Kidney (tissue), 14 donors: ENCODE results near the gene MYH9. TPM values are rescaled to one million over a fixed set of nuclear protein-coding genes. Genes with fewer than 3 reads are reported as not detected.

ENCODE experiments used
- DNase-seq, 5 donors: peaks; one replicate each; pipeline ENCODE4 v3.0.0-alpha.2; 2013 to 2020
- FAIRE-seq: peaks from 2 replicates; lab custom pipeline; 2012; peaks lifted over from hg19 to GRCh38; lab: Jason Lieb, UNC
- H3K27ac ChIP-seq, 2 donors: one replicate each; pipeline ENCODE4 v1.7.0; 2013; ENCODE audit warnings: low read depth in 2 of 2, low read length in 2 of 2, inconsistent platforms in 1 of 2
- H3K27me3 ChIP-seq: one replicate; pipeline ENCODE4 v1.7.1; 2013; ENCODE audit warnings: low read length, inconsistent platforms; ENCODE audit not compliant: control insufficient read depth, insufficient read depth
- H3K36me3 ChIP-seq, 3 donors: one replicate each; pipeline versions ENCODE4 v1.7.0 to v1.7.1; 2013; ENCODE audit warnings: low read length in 3 of 3, control low read depth in 1 of 3, inconsistent platforms in 1 of 3; ENCODE audit not compliant: insufficient read depth in 3 of 3, control insufficient read depth in 2 of 3
- H3K4me1 ChIP-seq, 3 donors: one replicate each; pipeline versions ENCODE4 v1.7.0 to v1.7.1; 2013; ENCODE audit warnings: low read length in 3 of 3, inconsistent platforms in 1 of 3, low read depth in 1 of 3; ENCODE audit not compliant: control insufficient read depth in 2 of 3, insufficient read depth in 2 of 3
- H3K4me3 ChIP-seq, 3 donors: one replicate each; pipeline versions ENCODE4 v1.7.0 to v1.8.1; 2013; ENCODE audit warnings: low read length in 3 of 3, control low read depth in 1 of 3, inconsistent platforms in 1 of 3
- H3K9ac ChIP-seq, 3 donors: one replicate each; pipeline versions ENCODE4 v1.7.0 to v1.7.1; 2013; ENCODE audit warnings: low read length in 3 of 3, control low read depth in 1 of 3, inconsistent platforms in 1 of 3
- H3K9me3 ChIP-seq, 3 donors: one replicate each; pipeline versions ENCODE4 v1.7.0 to v1.7.1; 2013; ENCODE audit warnings: low read length in 3 of 3, control low read depth in 1 of 3, inconsistent platforms in 1 of 3; ENCODE audit not compliant: control insufficient read depth in 2 of 3, insufficient read depth in 1 of 3
- CTCF ChIP-seq: IDR thresholded peaks from 3 replicates; pipeline ENCODE4 v1.5.1; 2012; ENCODE audit warnings: mild to moderate bottlenecking, moderate library complexity, borderline replicate concordance; ENCODE audit not compliant: insufficient read depth; ENCODE audit errors: extremely low read depth
- intact Hi-C: fragments of 100-400 bp; cut with DNase I; formaldehyde crosslinking; loops from one replicate; pipeline ENCODE4 v1.11.1; 2022
- polyA plus RNA-seq: library from polyadenylated mRNA; stranded (reverse); fragments of 350-450 nt; fragmentation: Illumina TruSeq; extraction: RNeasy Lipid Tissue Mini Kit (QIAGEN cat#74804); gene quantifications from one replicate; pipeline ENCODE4 v1.2.3, GENCODE V29; 2014; ENCODE audit warnings: low read depth, low replicate concordance; ENCODE audit not compliant: insufficient read depth
- total RNA-seq: library from RNA; stranded (reverse); fragmentation: NEBNext Ultra II Directional; extraction: Animal tissue kit (Norgen Biotek cat#: 25700); gene quantifications from one replicate; pipeline ENCODE4 v1.2.1, GENCODE V29; 2021
- donor health status: control.
- donor health status: control.
- donor health status: control.
- donor health status: control.
- donor health status: control.
- donor health status: DM: yes; HTN: yes; CAD: no.
- donor health status: Normal renal cell carcinoma (clear cell type).

Gene MYH9
- total and polyA plus RNA-seq, 2 donors from 2014 or later, result 85.2 to 655 TPM

GRCh38 chr22:36316419-36316818 lies 71.3 kb downstream of the MYH9 start:
- Histone ChIP-seq H3K27me3 (no peaks in the 10 kb centered on the region), H3K9me3 (no peaks in the 10 kb centered on the region), H3K9ac (no peak overlapping the region), H3K4me1 (no peaks in the 10 kb centered on the region), H3K27ac (no peak overlapping the region), H3K4me3 (no peak overlapping the region), H3K36me3 (peaks cover 11 to 84% (median 55%) of the 10 kb centered on the region in 3 donors)
- FAIRE-seq, result no peak
- DNase-seq, result no peak
- no peak for TF ChIP-seq CTCF
- intact Hi-C loops, result no loop called here

GRCh38 chr22:36315325-36315724 lies 72.4 kb downstream of the MYH9 start:
- Histone ChIP-seq H3K9me3 (no peaks in the 10 kb centered on the region), H3K27ac (no peak overlapping the region), H3K4me1 (no peaks in the 10 kb centered on the region), H3K36me3 (peaks cover 11 to 84% (median 57%) of the 10 kb centered on the region in 3 donors), H3K4me3 (no peak overlapping the region), H3K9ac (no peak overlapping the region), H3K27me3 (no peaks in the 10 kb centered on the region)
- DNase-seq (no peak), FAIRE-seq (no peak)
- intact Hi-C loops, result no loop called here
- TF ChIP-seq CTCF, result no peak

- Histone ChIP-seq H3K4me3 (no peak overlapping the region), H3K4me1 (no peaks in the 10 kb centered on the region), H3K9ac (no peak overlapping the region), H3K27ac (no peak overlapping the region), H3K9me3 (no peaks in the 10 kb centered on the region), H3K36me3 (peaks cover 13 to 77% (median 50%) of the 10 kb centered on the region in 3 donors), H3K27me3 (no peaks in the 10 kb centered on the region)
- FAIRE-seq, result no peak
- intact Hi-C loops, result no loop called here
- no peak for DNase-seq
- no peak for TF ChIP-seq CTCF
Observed at GRCh38 chr22:36311386-36312085, 76.2 kb downstream of the MYH9 start.
